Effector CD4-positive, alpha-beta T cell (primary cell): ENCODE measurements around the gene OPA3.

ENCODE experiments used
- DNase-seq: peaks from one replicate; pipeline ENCODE4 v3.0.0-alpha.2; 2020

Gene OPA3

GRCh38 chr19:45564131-45564780 is 20.3 kb downstream of the OPA3 start:
- DNase-seq, result no peak

- no peak for DNase-seq
Observed at GRCh38 chr19:45560686-45561085, 23.9 kb downstream of the OPA3 start.

- DNase-seq, result no peak
Observed at GRCh38 chr19:45560038-45560437, 24.6 kb downstream of the OPA3 start.

GRCh38 chr19:45558399-45558878 is 26.2 kb downstream of the OPA3 start:
- DNase-seq, result peak; percentile 57

GRCh38 chr19:45556835-45557234 is 27.8 kb downstream of the OPA3 start:
- no peak for DNase-seq

GRCh38 chr19:45554481-45554880 is 30.1 kb downstream of the OPA3 start:
- no peak for DNase-seq

- no peak for DNase-seq
Observed at GRCh38 chr19:45553464-45553863, 31.1 kb downstream of the OPA3 start.

GRCh38 chr19:45547965-45548609 is 36.5 kb downstream of the OPA3 start:
- DNase-seq, result no peak

GRCh38 chr19:45547211-45547770 is 37.3 kb downstream of the OPA3 start:
- DNase-seq, result no peak

- no peak for DNase-seq
Observed at GRCh38 chr19:45542234-45542668, 42.4 kb downstream of the OPA3 start.

- no peak for DNase-seq
Observed at GRCh38 chr19:45539459-45539858, 45.1 kb downstream of the OPA3 start.

- DNase-seq, result no peak
Observed at GRCh38 chr19:45531349-45531748, 53.3 kb downstream of the OPA3 start.

GRCh38 chr19:45529420-45529785 is 55.2 kb downstream of the OPA3 start:
- DNase-seq, result no peak

GRCh38 chr19:45528744-45529419 is 55.7 kb downstream of the OPA3 start:
- no peak for DNase-seq

GRCh38 chr19:45528149-45528743 is 56.4 kb downstream of the OPA3 start:
- DNase-seq, result no peak

- no peak for DNase-seq
Observed at GRCh38 chr19:45527731-45528130, 56.9 kb downstream of the OPA3 start.

GRCh38 chr19:45526971-45527370 is 57.6 kb downstream of the OPA3 start:
- no peak for DNase-seq

- no peak for DNase-seq
Observed at GRCh38 chr19:45526143-45526542, 58.5 kb downstream of the OPA3 start.

GRCh38 chr19:45524575-45525129 is 60.0 kb downstream of the OPA3 start:
- no peak for DNase-seq

- peak; percentile 62 for DNase-seq
Observed at GRCh38 chr19:45523642-45524256, 60.9 kb downstream of the OPA3 start.

GRCh38 chr19:45522010-45522941 is 62.3 kb downstream of the OPA3 start:
- DNase-seq, result no peak
